ENCODE results near the gene HOXA2. TPM values are rescaled to one million over a fixed set of nuclear protein-coding genes. Genes with fewer than 3 reads are reported as not detected.

The HOXA2 gene
- total RNA-seq, 2 experiments from 2014 or later = 0.25 to 0.42 TPM

GRCh38 chr7:27139334-27140125 is 37.0 kb upstream of the HOXA2 start:
- Histone ChIP-seq H3K4me2 (ENCODE audit: low read length) (no peak overlapping the region), H3K36me3 (ENCODE audit: insufficient read depth, low read length) (peaks cover 13% of the 10 kb centered on the region), H3K4me3 (ENCODE audit: low read depth, low read length, poor library complexity, severe bottlenecking) (no peak overlapping the region), H3K27ac (ENCODE audit: low read depth, low read length, poor library complexity, severe bottlenecking) (no peak overlapping the region), H3K9me2 (ENCODE audit: insufficient read depth, low read length) (no peaks in the 10 kb centered on the region), H2AFZ (ENCODE audit: low read length) (no peak overlapping the region), H3K9me3 (ENCODE audit: low read length) (no peaks in the 10 kb centered on the region), H3K79me2 (ENCODE audit: insufficient read depth, low read depth, low read length) (no peaks in the 10 kb centered on the region), H3K4me1 (ENCODE audit: insufficient read depth, low read length, poor library complexity, severe bottlenecking) (no peaks in the 10 kb centered on the region), H4K20me1 (ENCODE audit: insufficient read depth, low read length) (no peaks in the 10 kb centered on the region)
- CTCF ChIA-PET (ENCODE audit: unreplicated experiment) = no interaction called here
- no TSS peak for BruUV-seq (replicated peaks)
- intact Hi-C loops (cut with micrococcal nuclease; ENCODE audit: unreplicated experiment) = no loop called here
- POLR2A ChIA-PET = no interaction called here
- TF ChIP-seq EZH2phosphoT487 (IDR thresholded peaks at IDR 0.05; ENCODE audit: borderline replicate concordance, low read depth, low read length) (no peak), CTCF (conservative IDR thresholded peaks at IDR 0.05; ENCODE audit: low read length) (no peak)
- DNase-seq (ENCODE audit: low spot score) = no peak

DNA sequence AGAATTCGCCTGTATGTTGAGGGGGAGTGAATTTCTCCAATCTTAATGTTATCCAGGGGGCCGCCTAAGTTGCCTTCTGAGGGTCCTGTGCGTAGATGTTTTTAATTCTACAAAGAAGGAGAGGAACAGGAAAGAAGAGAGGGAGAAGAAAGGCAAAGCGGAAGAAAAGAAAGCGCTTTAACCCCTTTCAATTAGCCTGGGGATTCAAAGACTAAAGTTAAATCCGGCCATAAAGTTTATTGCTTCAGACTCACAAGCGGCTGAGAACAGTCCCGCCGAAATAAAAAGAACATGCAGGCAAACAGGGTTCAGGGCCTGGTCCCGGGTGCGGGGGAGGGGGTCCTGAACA is 36.5 kb upstream of the HOXA2 start:
- Histone ChIP-seq H3K4me3 (ENCODE audit: low read depth, low read length, poor library complexity, severe bottlenecking) (no peak overlapping the region), H3K9me2 (ENCODE audit: insufficient read depth, low read length) (no peaks in the 10 kb centered on the region), H3K4me2 (ENCODE audit: low read length) (no peak overlapping the region), H3K36me3 (ENCODE audit: insufficient read depth, low read length) (peaks cover 8% of the 10 kb centered on the region; the same call in 1 of the 2 replicates), H3K9me3 (ENCODE audit: low read length) (no peaks in the 10 kb centered on the region), H2AFZ (ENCODE audit: low read length) (no peak overlapping the region), H3K4me1 (ENCODE audit: insufficient read depth, low read length, poor library complexity, severe bottlenecking) (no peaks in the 10 kb centered on the region), H3K79me2 (ENCODE audit: insufficient read depth, low read depth, low read length) (no peaks in the 10 kb centered on the region), H4K20me1 (ENCODE audit: insufficient read depth, low read length) (no peaks in the 10 kb centered on the region), H3K27ac (ENCODE audit: low read depth, low read length, poor library complexity, severe bottlenecking) (no peak overlapping the region)
- DNase-seq (ENCODE audit: low spot score) = no peak
- BruUV-seq (replicated peaks) = no TSS peak
- intact Hi-C loops (cut with micrococcal nuclease; ENCODE audit: unreplicated experiment) = no loop called here
- ChIA-PET POLR2A (no interaction called here), CTCF (ENCODE audit: unreplicated experiment) (no interaction called here)
- TF ChIP-seq CTCF (conservative IDR thresholded peaks at IDR 0.05; ENCODE audit: low read length) (no peak), EZH2phosphoT487 (IDR thresholded peaks at IDR 0.05; ENCODE audit: borderline replicate concordance, low read depth, low read length) (no peak)

- Histone ChIP-seq H3K27ac (ENCODE audit: low read depth, low read length, poor library complexity, severe bottlenecking) (no peak overlapping the region), H2AFZ (ENCODE audit: low read length) (no peak overlapping the region), H3K79me2 (ENCODE audit: insufficient read depth, low read depth, low read length) (no peaks in the 10 kb centered on the region), H3K4me2 (ENCODE audit: low read length) (no peak overlapping the region), H3K9me2 (ENCODE audit: insufficient read depth, low read length) (no peaks in the 10 kb centered on the region), H3K36me3 (ENCODE audit: insufficient read depth, low read length) (0 out of 2 replicates have a peak, but pooled peaks cover 5% of the 10 kb centered on the region), H3K9me3 (ENCODE audit: low read length) (no peaks in the 10 kb centered on the region), H3K4me1 (ENCODE audit: insufficient read depth, low read length, poor library complexity, severe bottlenecking) (no peaks in the 10 kb centered on the region), H4K20me1 (ENCODE audit: insufficient read depth, low read length) (no peaks in the 10 kb centered on the region), H3K4me3 (ENCODE audit: low read depth, low read length, poor library complexity, severe bottlenecking) (no peak overlapping the region)
- intact Hi-C loops (cut with micrococcal nuclease; ENCODE audit: unreplicated experiment) = no loop called here
- no peak for DNase-seq (ENCODE audit: low spot score)
- ChIA-PET POLR2A (no interaction called here), CTCF (ENCODE audit: unreplicated experiment) (no interaction called here)
- BruUV-seq (replicated peaks) = no TSS peak
- TF ChIP-seq CTCF (conservative IDR thresholded peaks at IDR 0.05; ENCODE audit: low read length) (no peak), EZH2phosphoT487 (IDR thresholded peaks at IDR 0.05; ENCODE audit: borderline replicate concordance, low read depth, low read length) (no peak)
These were observed 36.0 kb upstream of the HOXA2 start for GRCh38 chr7:27138472-27138871.

Data from OCI-LY7 (cell line).